ENCODE measurements around the gene MED9.
A peak's percentile ranks its signal among the peaks of the same experiment; 100 is the strongest.

The MED9 gene

DNA sequence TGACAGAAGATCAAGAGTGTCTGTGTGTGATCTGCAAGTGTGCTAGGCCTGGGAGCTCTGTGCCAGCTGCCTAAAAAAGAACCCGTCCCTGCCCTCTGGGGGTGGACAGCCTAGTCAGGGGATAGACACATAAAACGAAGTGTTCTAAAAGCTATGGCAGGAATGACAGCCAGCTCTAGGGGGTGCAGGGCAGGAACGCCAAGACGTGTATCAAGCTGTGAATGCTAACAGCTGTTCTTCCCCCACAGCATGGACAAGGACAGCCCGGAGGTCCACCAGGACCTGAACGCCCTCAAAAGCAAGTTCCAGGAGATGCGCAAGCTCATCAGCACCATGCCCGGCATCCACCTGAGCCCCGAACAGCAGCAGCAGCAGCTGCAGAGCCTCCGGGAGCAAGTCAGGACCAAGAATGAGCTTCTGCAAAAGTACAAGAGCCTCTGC lies 14.3 kb downstream of the MED9 start:
- no peak for DNase-seq (ENCODE audit: low read depth in 2 of 2)

DNA sequence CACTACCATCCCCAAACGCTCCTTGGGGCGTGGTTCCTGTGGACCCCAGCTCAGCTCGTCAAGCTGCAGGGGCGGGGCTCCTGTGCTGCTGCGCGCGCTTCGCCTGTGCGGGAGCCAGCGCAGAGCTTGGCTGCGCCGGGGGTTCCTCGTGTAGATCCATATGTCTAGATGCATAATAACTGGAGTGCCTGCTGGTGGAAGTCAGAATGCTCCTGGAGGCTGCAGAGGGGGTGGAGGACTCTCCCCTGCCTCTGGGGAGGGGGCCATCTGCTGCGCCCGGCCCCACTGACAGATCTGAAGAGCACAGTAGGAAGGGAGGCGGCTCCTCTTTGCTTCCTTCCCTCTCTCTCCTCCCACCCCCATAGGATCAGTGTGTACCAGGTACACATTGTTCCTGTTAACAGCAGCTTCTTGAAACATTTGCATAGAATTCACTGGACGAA lies 14.8 kb downstream of the MED9 start:
- no peak for DNase-seq (ENCODE audit: low read depth in 2 of 2)

DNA sequence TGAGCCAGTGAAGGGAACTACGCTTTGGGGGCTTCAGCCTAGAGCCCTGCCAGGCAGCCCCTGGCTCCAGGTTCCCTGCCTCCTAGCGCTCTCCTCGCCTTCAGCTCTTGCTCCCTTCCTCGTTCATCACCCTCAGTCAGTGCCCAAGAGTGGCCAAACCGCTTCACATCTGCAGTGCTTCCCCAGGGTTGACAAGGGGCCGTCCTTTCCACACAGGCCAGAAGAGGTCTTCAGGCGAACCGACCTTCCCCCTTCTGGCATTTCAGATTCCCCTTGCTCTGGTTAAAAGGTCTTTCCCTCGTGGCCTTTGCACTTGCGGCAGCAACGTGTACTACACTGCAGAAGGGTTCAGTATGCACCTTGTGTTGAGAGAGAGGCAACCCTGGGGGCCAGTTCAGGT lies 15.3 kb downstream of the MED9 start:
- no peak for DNase-seq (ENCODE audit: low read depth in 2 of 2)

DNA sequence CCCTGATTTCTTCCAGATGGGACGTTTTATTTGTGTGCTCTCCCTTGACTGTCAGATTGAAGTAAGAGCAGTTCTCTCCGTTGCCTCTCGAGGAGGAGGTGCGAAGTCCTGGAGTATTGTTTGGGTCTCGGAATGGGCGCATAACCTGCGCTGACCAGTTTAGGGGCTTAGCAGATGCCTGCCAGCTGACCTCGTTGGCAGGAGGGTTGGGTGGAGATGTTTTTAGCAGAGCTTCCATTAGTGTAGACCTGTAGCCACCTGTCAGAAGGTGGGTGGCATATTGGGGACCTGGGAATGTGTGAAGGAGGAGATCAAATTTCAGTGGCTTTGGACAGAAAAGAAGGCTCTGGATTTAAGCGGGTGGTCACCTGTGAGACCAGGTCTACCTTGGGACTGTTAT lies 15.8 kb downstream of the MED9 start:
- DNase-seq (ENCODE audit: low read depth in 2 of 2), result no peak

DNA sequence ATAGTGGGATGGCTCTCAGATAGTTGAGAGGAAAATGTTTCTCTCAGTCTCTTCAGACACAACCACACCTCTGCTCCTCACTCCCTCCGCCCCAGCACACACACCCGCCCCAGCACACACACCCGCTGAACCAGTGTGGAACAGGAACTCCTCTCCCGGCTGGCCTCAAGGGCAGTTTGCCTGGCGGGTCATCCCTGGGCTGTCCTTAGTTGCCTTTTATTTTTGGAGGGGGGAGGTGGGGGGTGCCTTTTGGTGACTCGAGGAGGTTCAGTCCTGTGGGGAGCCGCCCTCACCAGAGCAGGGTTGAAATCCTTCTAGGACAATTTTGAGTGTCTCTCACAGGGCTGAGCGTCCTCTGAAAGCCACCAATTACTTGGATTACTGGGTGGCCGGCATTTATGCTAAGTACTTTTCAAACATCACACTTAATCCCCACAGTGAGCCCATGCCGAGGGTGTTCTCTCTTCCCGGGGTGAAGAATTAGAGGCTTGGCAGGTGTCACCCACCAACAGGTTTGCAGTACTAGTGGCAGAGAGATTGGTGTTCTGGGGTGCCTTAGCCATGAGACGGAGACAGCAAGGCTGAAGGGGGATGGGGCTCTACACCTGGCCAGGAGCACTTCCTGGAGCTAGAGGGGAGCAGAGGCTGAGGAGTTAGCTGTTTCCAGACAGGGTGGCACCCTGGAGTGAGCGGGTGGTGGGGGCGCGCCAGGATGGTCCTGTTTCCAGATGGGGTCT lies 16.6 kb downstream of the MED9 start:
- no peak for DNase-seq (ENCODE audit: low read depth in 2 of 2)

DNA sequence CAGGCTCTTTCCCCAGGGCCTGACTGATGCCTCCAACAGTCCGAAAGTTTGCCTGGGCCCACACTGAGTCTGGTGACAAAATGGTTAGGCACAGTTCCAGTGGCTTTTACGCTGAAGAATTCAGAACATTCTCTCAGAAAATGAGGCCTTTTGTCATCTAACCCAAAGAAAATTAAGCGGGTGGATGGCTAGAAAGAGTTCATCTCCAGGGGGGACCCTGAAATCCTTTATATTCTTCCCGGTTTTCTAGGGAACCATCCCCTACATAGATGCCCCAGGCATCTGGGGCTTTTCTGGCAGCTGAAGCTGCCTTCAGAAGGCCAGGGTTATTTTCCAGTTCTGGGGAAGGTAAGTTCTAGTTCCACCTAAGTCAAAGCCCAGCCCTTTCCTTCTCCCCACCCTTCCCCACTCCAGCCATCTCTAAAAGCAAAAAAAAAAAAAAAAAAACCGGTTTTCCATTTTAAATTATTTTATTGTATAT lies 17.2 kb downstream of the MED9 start:
- no peak for DNase-seq (ENCODE audit: low read depth in 2 of 2)

DNA sequence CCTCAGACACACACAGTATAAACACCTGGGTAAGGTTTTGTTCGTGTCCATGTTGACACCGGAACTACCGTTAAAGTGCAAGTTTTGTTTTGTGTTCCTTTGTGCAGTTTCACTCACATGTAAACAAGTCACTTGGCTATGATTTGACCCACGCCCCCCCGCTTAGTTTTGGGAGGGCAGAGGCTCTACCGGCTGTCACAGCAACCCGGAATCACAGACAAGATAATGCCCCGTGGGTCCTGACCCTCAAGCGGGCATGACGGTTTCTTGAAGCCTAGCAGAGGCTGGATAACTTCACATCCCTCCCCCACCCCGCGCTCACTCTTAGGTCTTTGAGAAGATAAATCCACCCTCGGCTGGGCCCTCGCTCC lies 17.7 kb downstream of the MED9 start:
- DNase-seq (ENCODE audit: low read depth in 2 of 2), result no peak

DNA sequence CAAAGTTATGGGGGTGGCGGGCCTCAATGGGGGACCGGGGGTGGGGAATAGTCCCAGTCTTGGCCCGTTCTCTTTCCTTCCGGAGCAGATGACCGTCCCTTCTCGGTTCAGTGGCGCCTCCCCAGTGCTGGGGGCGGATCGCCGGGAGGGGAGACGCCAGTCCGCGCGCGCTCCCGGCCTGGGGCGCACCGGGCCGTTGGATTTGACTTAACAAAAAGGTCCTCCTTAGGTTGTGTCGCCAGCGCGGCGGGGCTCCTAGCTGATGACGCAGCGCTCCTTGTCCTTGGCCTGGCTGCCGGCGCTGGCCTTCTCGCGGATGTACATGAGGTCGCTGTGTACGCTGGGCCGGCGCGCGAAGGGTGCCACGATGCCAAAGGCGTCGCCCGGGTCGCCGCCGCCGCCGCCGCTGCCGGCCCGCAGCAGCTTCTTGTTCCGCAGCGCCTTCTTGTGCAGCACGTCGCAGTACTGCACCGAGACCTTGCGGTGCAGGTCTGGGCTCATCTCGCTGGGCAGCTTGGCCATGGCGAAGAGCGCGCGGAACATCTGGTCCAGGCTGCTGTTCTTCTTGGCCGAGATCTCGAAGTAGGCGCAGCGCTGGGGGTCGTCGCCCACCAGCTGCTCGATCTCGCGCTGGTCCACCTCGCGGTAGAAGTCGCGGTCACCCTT lies 18.2 kb downstream of the MED9 start:
- no peak for DNase-seq (ENCODE audit: low read depth in 2 of 2)

DNA sequence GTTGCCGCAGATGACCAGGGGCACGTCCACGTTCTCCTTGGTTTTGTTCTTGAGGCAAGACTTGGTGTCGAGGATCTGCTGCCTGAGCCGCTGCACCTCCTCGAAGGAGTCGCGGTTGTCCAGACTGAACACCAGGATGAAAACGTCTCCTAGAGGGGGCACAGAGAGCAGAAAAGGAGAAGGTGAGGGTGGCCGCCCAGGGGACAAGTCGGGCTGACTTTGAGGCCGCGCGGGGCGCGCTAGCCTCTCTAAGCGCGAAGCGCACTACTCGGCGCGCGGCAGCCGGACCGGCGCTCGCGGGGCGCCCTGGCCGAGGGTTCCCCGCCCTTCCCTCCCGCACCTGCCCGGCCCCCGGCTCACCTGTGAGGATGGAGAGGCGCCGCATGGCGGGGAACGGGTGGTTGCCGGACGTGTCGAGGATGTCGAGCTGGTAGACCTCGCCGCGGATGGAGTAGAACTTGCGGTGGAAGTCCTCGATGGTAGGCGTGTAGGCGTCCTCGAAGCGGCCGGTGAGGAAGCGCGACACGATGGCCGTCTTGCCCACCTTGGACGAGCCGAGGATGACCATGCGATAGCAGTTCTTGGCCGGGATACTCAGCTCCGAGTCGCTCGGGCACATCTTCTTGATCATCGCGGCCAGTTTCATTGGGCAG lies 18.9 kb downstream of the MED9 start:
- no peak for DNase-seq (ENCODE audit: low read depth in 2 of 2)

DNA sequence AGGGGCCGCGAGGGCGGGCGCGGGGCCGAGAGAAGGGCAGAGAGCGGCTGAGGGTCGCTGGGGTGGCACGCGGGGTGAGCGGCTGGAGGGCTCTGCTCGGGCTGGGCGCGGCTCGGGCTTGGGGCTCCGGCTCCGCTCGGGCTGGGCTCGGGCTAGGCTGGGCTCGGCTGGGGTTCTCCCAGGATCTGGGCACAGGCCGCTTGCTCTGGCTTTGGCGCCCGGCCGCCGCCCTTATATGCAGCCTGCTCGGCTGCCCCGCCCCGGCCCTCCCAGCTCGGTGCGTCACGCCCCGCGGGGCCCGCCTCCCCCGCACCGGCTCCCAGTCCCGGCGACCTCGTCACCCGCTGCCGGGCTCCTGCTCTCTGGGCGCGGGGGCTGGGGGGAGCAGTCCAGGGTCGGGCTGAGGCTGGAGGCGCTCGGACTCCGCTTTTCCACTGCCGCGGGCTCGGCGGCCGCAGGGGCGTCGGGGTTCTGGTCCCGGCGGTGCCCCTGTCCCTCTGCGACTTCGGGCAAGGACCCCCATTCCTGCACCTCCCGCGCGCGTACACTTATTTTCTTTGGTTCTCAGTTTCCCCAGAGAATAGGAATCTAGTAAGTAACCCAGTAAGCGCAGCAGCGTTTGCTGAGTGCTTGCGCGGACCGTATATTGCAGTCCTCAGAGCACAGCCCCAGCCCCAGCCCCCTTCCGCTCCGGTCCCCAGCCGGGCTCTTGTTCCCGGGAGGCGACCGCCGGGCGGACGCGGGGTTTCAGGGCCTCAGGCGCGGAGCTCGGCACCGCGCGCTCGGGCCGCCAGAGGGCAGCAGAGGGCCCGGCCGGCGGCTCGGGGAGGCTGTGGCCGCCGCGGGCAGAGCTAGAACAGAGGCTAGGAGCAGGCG lies 19.6 kb downstream of the MED9 start, which contains the start of gene RASD1:
RASD1 (minus strand) TSS at position 207 of the 876 bp plus-strand sequence. CDS start 214 bp downstream, outside the sequence.
- peak; percentile 48 to 73 for DNase-seq (ENCODE audit: low read depth in 2 of 2)

DNA sequence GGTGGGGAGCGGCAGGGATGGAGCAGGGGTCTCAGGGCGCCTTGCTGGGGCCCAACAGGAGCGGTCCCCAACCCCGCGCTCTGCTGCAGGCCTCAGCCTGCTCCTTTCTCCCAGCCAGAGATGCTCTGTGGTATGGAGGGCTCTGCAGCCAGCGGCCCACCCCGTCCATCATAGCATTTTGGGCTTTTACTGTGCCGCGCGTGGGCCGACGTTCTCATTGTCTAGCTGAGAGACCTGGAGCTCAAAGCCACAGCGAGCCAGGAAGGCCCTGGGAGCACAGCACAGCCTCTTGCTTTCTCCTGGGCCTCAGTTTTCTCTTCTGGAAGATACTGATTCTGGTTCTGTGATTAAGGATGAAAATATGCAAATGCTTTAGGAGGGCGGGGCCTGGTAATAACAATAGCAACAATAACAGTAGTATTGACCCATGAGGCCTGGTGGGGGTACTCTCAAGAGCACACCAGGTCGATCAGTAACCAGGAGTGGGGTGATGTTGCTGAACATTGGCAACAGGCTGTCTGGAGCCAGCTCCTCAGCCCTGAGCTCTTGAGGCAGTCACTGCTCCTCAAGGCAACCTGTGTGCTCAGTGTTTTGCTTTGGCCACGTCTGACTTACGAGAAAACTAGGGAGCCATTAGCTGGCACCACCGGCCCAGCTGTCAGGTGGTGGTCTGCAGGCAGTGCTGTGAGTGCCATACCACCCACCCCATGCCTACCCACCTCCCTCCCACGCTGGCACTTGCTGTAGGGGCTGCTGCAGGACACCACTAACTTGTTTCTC lies 20.5 kb downstream of the MED9 start:
- DNase-seq (ENCODE audit: low read depth in 2 of 2), result no peak

DNA sequence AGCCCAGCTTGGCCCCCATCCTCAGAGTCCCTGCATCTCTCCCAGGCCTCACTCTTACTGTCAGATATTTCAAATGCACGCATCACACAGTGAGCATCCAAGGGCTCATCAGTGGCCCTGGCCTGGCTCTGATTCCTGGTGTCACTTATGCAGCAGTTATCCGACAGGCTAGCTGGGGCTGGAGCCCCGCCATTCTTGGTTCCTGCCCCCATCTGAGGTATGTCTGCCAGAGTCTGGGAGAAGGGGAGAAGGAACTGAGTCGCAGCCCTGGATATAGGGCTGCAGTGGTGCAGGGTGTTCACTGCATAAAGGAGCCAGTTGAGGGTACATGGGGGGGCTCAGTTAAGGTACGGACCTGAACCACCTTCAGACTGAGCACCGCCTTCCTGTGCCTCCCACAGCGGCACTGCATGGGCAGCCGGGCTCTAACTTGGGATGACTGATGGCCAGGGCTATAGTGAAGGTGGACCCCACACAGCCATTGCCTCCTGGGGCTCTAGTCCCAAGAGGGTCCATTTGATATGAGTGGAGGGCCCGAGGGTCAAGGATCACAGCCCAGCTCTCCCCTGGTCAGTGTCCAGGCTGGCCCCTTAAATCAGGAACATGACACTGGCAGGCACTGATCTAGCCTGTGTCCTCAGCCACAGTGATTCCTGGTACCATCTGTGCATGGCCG lies 21.2 kb downstream of the MED9 start:
- no peak for DNase-seq (ENCODE audit: low read depth in 2 of 2)

DNA sequence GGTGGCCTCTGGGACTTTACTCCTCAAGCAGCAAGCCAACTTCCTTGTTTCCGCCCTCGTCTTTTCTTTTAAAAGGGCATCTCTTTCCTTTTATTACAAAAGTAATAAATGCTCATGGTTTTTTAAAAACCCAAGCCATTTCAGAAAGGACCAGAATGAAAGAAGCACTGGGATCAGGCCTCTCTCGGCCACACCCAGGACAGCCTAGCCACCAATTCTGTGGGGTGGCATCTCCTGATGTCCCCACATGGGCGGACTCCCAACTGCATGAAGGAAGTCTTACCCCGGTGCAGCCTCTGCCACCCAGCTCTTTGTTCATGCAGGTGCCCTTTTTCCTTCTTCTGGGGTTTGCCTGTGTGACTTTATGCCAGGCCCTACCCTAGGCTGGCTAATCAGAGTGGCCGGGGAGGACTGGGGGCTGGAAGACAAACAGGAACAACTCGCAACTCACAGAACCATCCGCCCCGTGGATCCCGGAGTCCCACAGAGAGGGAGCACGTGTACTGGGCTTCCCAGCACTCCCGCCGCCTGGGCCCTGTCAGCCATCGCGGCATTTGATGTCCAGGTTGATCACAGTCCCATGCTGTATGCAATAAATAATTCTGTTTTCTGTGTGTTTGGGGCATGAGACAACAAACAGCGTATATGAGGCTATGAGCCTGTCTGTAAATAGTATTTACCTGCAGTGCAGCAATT lies 22.0 kb downstream of the MED9 start:
- DNase-seq (ENCODE audit: low read depth in 2 of 2), result no peak

DNA sequence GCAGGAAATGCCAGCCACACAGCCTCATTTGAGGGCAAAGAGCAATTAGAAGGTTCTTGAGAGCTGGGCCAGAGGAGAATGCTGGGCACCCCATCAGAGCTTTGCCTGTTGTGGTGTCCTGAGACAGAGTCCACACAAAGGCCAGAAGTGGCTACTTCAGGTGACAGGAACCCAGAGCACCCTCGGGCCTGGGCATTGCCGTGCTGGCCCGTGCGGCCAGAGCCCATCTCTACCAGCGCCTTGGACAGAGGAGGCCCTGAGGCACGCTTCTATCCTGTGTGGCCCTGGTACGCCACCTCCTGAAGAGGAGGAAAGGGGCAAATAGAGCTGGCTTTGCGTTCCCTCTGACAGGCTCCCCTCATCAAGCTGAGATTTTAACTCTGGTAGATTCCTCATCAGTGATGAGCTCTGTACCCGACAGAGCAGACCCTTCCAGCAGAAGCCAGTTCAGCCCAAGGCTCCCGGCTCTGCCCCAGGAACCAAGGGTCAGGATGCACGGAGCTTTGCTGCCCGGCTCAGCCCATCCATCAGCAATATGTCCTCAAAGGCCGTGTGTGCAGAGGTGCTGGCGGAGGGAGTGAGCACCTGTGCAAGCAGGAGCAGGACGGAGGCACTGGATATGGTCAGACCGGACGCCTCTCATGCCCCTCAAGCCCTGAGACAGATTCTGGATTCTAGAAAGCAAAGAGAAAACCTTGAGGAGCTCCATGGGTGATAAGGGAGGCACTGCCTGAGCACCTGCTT lies 22.8 kb downstream of the MED9 start:
- DNase-seq (ENCODE audit: low read depth in 2 of 2), result no peak

DNA sequence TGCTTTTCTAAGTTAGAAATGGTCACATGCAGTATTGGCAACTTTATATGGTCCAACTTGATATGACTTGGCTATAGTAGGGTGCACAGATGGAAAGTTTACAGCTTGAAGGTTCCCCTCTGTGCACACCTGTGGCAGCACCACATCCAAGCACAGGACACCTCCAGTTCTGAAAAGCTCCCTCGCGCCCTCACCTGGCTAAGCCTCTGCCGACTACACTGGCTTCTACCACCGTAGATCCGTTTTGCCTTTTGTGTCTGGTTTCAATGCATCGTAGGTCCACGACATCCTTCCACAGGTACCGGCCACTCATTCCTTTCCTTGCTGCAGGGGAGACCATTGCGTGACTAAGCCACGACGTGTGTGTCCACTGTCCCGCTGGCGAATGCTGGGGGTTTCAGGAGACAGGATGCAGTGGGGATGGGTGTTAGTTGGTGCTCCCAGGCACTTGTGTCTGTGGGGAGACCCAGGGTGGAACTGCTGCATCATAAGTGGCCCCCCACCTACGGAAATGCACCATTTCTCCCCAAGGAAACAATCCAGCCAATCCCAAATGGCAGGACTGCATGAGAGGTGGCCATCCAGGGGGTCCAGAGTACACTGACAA lies 24.3 kb downstream of the MED9 start:
- DNase-seq (ENCODE audit: low read depth in 2 of 2), result no peak

DNA sequence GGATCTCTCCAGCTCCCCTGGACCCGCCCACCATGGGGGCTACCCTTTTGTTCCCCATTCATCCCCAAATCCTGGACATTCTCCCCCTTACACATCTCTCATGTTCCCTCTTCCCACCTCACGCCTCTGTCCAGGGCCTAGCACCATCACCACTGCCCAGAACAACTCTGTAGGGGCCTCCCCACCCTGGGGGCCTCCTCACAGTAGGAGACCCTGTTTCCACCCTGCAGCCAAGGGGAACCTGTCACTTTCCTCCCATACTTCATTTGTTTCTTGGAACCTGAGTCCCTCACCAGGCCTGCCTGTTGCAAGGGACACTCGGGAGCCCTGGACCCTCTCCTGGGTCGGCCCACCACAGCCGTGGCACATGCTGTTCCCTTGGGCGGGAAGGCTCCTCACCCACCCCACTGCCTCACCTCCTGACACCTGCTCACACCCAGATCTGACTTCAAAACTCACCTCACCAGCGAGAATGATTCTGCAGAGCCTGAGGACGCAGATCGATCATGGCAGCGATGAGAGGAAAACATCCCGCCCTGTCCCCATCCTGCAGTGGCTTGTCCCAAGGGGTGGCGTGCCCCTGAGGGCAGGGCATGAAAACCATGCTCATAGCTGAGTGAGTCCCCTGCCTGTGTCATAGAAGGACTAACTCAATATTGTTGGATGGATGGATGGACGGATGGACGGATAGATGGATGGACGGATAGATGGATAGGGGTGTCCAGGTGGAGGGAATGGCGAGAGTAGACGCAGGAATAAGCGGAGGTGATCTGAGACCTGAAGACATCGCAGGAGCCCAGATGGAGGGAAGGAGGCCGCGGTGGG lies 26.2 kb downstream of the MED9 start:
- DNase-seq (ENCODE audit: low read depth in 2 of 2), result no peak

DNA sequence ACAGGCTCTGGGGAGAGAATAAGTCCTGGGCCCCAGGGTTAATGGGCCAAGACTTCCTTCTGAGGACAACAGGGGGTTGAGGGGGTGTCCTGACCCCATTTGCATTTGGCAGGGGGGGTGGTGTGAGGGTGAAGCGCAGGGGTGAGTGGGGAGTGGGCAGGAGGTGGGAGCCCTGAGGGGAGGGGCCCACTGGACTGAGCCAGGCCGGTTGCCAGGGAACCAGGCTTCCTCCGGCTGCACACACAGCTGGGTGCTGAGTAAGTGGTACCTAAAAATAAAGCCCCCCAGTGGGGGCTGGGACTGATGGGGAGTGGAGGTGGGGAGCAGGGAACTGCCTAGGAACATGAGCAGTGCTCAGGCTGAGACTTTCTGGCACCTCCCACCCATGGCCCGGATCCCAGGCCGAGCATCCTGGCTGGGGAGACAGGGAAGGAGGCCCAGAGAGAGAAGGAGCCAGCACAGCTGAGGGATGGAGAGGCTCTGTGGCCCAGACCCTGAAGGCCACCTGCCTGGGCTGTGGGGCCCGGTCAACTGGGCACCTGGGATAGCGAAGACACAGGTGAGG lies 26.8 kb downstream of the MED9 start:
- DNase-seq (ENCODE audit: low read depth in 2 of 2), result no peak

Measured in stimulated activated CD8-positive, alpha-beta memory T cell treated with anti-CD3 and anti-CD28 coated beads, Interleukin-7, amount 100 ng/mL, for 4 hours (primary cell).